ENCODE measurements around the gene RPS6KA1. TPM values are rescaled to one million over a fixed set of nuclear protein-coding genes. Genes with fewer than 3 reads are reported as not detected.

RPS6KA1 gene
- polyA plus RNA-seq, 3 donors: 116 to 189 (median 188) TPM

DNA sequence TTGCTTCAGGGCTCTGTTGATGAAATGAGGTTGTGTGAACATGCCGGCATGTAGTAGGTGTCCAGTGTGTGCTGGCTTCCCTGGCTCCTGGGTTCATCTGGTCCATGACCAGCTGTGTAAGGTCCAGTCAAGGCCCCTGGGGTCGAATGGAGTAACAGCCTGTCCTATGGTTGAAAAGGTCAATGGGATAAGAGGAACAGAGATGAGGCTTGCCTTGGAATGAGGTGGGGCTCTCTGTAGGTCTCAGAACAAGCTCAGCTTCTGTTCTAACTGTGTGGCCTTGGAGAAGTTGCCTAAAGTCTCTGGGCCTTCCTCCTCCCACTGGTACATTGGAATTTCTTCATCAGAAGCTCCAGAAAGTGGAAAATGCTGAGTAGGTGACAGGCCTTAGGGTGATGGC is 26.6 kb downstream of the RPS6KA1 start:
- Mint-ChIP-seq H3K27ac (peak overlapping the region in 6 of 7 donors; percentile 76 to 88 (median 83)), H3K4me3 (no peak overlapping the region), H3K27me3 (ENCODE audit: low read depth in 3 of 3) (no peaks in the 10 kb centered on the region), H3K9me3 (no peaks in the 10 kb centered on the region), H3K36me3 (peaks cover 91 to 98% of the 10 kb centered on the region in 2 donors), H3K4me1 (peaks cover 28% of the 10 kb centered on the region)
- intact Hi-C loops (cut with micrococcal nuclease): no loop called here
- Histone ChIP-seq H3K27ac (ENCODE audit: low read depth in 1 of 2, low read length in 2 of 2) (peak overlapping the region in 1 of 2 donors; percentile 85), H3K36me3 (replicated peaks in 1 of 2; ENCODE audit: control insufficient read depth in 1 of 2, insufficient read depth in 2 of 2, low read length in 2 of 2) (peaks cover 93 to 98% of the 10 kb centered on the region in 2 donors), H3K9ac (ENCODE audit: insufficient read depth, low read length, poor library complexity, severe bottlenecking) (no peak overlapping the region), H4K20me1 (ENCODE audit: insufficient read depth, low read length) (peaks cover 99% of the 10 kb centered on the region), H3K4me3 (replicated peaks in 1 of 3; ENCODE audit: low read depth in 2 of 3, low read length in 3 of 3) (no peak overlapping the region), H3K79me2 (ENCODE audit: insufficient read depth, low read length) (peaks cover 74% of the 10 kb centered on the region), H3K9me3 (replicated peaks in 1 of 2; ENCODE audit: control insufficient read depth in 1 of 2, insufficient read depth in 1 of 2, low read length in 2 of 2) (no peaks in the 10 kb centered on the region), H3K4me2 (replicated peaks; ENCODE audit: extremely low read depth, low read length, poor library complexity, severe bottlenecking) (no peak overlapping the region), H2AFZ (ENCODE audit: insufficient read depth, low read depth, low read length, poor library complexity, severe bottlenecking) (no peak overlapping the region), H3K27me3 (ENCODE audit: control insufficient read depth in 2 of 2, insufficient read depth in 2 of 2, low read length in 2 of 2) (no peaks in the 10 kb centered on the region), H3K4me1 (ENCODE audit: control insufficient read depth in 1 of 2, insufficient read depth in 2 of 2, low read length in 2 of 2) (peaks cover 22 to 31% of the 10 kb centered on the region in 2 donors)
- 100% methylated on average over 2 of the region's 2 CpGs for WGBS (ENCODE audit: insufficient coverage)
- DNase-seq: no peak
- TF ChIP-seq, protein P1, sequence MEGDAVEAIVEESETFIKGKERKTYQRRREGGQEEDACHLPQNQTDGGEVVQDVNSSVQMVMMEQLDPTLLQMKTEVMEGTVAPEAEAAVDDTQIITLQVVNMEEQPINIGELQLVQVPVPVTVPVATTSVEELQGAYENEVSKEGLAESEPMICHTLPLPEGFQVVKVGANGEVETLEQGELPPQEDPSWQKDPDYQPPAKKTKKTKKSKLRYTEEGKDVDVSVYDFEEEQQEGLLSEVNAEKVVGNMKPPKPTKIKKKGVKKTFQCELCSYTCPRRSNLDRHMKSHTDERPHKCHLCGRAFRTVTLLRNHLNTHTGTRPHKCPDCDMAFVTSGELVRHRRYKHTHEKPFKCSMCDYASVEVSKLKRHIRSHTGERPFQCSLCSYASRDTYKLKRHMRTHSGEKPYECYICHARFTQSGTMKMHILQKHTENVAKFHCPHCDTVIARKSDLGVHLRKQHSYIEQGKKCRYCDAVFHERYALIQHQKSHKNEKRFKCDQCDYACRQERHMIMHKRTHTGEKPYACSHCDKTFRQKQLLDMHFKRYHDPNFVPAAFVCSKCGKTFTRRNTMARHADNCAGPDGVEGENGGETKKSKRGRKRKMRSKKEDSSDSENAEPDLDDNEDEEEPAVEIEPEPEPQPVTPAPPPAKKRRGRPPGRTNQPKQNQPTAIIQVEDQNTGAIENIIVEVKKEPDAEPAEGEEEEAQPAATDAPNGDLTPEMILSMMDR (IDR thresholded peaks at IDR 0.05): no peak

DNA sequence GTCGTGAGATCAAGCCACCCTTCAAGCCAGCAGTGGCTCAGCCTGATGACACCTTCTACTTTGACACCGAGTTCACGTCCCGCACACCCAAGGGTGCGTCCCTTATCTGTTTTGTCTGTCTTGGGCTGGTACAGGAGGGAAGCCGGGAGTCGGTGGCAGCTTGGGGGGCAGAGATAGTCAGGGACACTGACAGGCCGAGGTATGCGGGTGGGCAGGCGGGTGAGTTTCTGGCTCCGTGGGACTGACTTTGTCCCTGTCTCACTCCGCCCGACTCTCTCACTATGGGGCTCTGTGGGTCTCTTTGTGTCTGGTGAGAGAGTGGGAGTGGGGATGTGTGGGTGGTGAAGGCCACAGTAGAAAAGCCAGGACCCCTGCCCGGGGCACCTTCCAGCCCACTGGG is 27.4 kb downstream of the RPS6KA1 start:
- no peak for DNase-seq
- H4K20me1 ChIP-seq (ENCODE audit: insufficient read depth, low read length): peaks cover 99% of the 10 kb centered on the region
- Mint-ChIP-seq H3K4me1 (peaks cover 28% of the 10 kb centered on the region), H3K27me3 (ENCODE audit: low read depth in 3 of 3) (no peaks in the 10 kb centered on the region), H3K36me3 (peaks cover 90 to 98% of the 10 kb centered on the region in 2 donors), H3K4me3 (no peak overlapping the region), H3K9me3 (no peaks in the 10 kb centered on the region), H3K27ac (peak overlapping the region in 6 of 7 donors; percentile 41 to 83 (median 77))
- H3K4me2 ChIP-seq (replicated peaks; ENCODE audit: extremely low read depth, low read length, poor library complexity, severe bottlenecking): no peak overlapping the region
- H3K9ac ChIP-seq (ENCODE audit: insufficient read depth, low read length, poor library complexity, severe bottlenecking): no peak overlapping the region
- H3K9me3 ChIP-seq (replicated peaks in 1 of 2; ENCODE audit: control insufficient read depth in 1 of 2, insufficient read depth in 1 of 2, low read length in 2 of 2): no peaks in the 10 kb centered on the region
- H3K4me1 ChIP-seq (ENCODE audit: control insufficient read depth in 1 of 2, insufficient read depth in 2 of 2, low read length in 2 of 2): peaks cover 22 to 31% of the 10 kb centered on the region in 2 donors
- H3K4me3 ChIP-seq (replicated peaks in 1 of 3; ENCODE audit: low read depth in 2 of 3, low read length in 3 of 3): no peak overlapping the region
- intact Hi-C loops (cut with micrococcal nuclease): no loop called here
- no peak overlapping the region for H2AFZ ChIP-seq (ENCODE audit: insufficient read depth, low read depth, low read length, poor library complexity, severe bottlenecking)
- H3K36me3 ChIP-seq (replicated peaks in 1 of 2; ENCODE audit: control insufficient read depth in 1 of 2, insufficient read depth in 2 of 2, low read length in 2 of 2): peaks cover 93 to 98% of the 10 kb centered on the region in 2 donors
- peaks cover 70% of the 10 kb centered on the region for H3K79me2 ChIP-seq (ENCODE audit: insufficient read depth, low read length)
- H3K27ac ChIP-seq (ENCODE audit: low read depth in 1 of 2, low read length in 2 of 2): peak overlapping the region in 1 of 2 donors; percentile 85
- 97% methylated on average over 13 of the region's 14 CpGs for WGBS (ENCODE audit: insufficient coverage)
- TF ChIP-seq, protein P1 (IDR thresholded peaks at IDR 0.05): no peak
- no peaks in the 10 kb centered on the region for H3K27me3 ChIP-seq (ENCODE audit: control insufficient read depth in 2 of 2, insufficient read depth in 2 of 2, low read length in 2 of 2)

Measured in CD14-positive monocyte (primary cell).